Measurements from ENCODE around the gene SLC4A7.

- TF ChIP-seq POLR2AphosphoS5 (IDR thresholded peaks at IDR 0.05; ENCODE audit: low read depth, low read length) (no peak), TAF1 (IDR thresholded peaks at IDR 0.05; ENCODE audit: low read depth, low read length) (no peak)
Observed at GRCh38 chr3:27426926-27427325, 57.3 kb downstream of the SLC4A7 start.
